HepG2 (cell line): ENCODE results near the gene RNF150. TPM values are rescaled to one million over a fixed set of nuclear protein-coding genes. Genes with fewer than 3 reads are reported as not detected.

Experiments
- JUNB ChIP-seq: sonication (generic); formaldehyde crosslinking; IDR thresholded peaks from 2 replicates; pipeline ENCODE4 v1.8.0; 2022; ENCODE audit warnings: missing genetic modification reagents, mild to moderate bottlenecking, borderline replicate concordance
- KLF16 ChIP-seq, 2 experiments: sonication (generic) in 1 of 2; formaldehyde crosslinking in 1 of 2; IDR thresholded peaks; 2 replicates each; pipeline versions ENCODE4 v1.6.1 to v1.8.0; 2016 to 2023; ENCODE audit warnings: missing genetic modification reagents in 2 of 2, missing compliant biosample characterization in 1 of 2
- ZNF329 ChIP-seq: sonication (generic); formaldehyde crosslinking; IDR thresholded peaks from 2 replicates; pipeline ENCODE4 v1.9.0; 2021; ENCODE audit warnings: low read depth, mild to moderate bottlenecking, missing genetic modification reagents
- polyA plus RNA-seq, 8 experiments: library from polyadenylated mRNA; depleted of rRNA in 3 of 8; stranded (reverse) in 7 of 8; unstranded in 1 of 8; fragments of >200 nt; fragmentation: Illumina TruSeq in 4 of 8; extraction: Trizol in 4 of 8; gene quantifications; 2 replicates each; pipeline versions ENCODE4 v1.2.1 to v1.2.3, GENCODE V29; 2011 to 2016; ENCODE audit warnings: low read depth in 4 of 8, missing spikeins in 1 of 8, mixed read lengths in 1 of 8; ENCODE audit not compliant: insufficient read depth in 1 of 8
- total RNA-seq, 5 experiments: library from RNA; depleted of rRNA; stranded (reverse); fragments of >200 nt; fragmentation: Illumina TruSeq; extraction: Trizol; gene quantifications; 2 replicates each; pipeline ENCODE4 v1.2.3, GENCODE V29; 2016; ENCODE audit warnings: low read depth in 1 of 5
- TF ChIP-seq, protein P1 (sequence below): sonication (generic); formaldehyde crosslinking; IDR thresholded peaks from 2 replicates; pipeline ENCODE4 v1.5.0; 2020; ENCODE audit warnings: mild to moderate bottlenecking, missing genetic modification reagents, borderline replicate concordance

The RNF150 gene
- total and polyA plus RNA-seq, 2 of the 13 experiments (the other 11 are each of a cell fraction or from before 2014, with no cell fraction given), result 0.02 to 0.03 TPM

- TF ChIP-seq, protein P1, sequence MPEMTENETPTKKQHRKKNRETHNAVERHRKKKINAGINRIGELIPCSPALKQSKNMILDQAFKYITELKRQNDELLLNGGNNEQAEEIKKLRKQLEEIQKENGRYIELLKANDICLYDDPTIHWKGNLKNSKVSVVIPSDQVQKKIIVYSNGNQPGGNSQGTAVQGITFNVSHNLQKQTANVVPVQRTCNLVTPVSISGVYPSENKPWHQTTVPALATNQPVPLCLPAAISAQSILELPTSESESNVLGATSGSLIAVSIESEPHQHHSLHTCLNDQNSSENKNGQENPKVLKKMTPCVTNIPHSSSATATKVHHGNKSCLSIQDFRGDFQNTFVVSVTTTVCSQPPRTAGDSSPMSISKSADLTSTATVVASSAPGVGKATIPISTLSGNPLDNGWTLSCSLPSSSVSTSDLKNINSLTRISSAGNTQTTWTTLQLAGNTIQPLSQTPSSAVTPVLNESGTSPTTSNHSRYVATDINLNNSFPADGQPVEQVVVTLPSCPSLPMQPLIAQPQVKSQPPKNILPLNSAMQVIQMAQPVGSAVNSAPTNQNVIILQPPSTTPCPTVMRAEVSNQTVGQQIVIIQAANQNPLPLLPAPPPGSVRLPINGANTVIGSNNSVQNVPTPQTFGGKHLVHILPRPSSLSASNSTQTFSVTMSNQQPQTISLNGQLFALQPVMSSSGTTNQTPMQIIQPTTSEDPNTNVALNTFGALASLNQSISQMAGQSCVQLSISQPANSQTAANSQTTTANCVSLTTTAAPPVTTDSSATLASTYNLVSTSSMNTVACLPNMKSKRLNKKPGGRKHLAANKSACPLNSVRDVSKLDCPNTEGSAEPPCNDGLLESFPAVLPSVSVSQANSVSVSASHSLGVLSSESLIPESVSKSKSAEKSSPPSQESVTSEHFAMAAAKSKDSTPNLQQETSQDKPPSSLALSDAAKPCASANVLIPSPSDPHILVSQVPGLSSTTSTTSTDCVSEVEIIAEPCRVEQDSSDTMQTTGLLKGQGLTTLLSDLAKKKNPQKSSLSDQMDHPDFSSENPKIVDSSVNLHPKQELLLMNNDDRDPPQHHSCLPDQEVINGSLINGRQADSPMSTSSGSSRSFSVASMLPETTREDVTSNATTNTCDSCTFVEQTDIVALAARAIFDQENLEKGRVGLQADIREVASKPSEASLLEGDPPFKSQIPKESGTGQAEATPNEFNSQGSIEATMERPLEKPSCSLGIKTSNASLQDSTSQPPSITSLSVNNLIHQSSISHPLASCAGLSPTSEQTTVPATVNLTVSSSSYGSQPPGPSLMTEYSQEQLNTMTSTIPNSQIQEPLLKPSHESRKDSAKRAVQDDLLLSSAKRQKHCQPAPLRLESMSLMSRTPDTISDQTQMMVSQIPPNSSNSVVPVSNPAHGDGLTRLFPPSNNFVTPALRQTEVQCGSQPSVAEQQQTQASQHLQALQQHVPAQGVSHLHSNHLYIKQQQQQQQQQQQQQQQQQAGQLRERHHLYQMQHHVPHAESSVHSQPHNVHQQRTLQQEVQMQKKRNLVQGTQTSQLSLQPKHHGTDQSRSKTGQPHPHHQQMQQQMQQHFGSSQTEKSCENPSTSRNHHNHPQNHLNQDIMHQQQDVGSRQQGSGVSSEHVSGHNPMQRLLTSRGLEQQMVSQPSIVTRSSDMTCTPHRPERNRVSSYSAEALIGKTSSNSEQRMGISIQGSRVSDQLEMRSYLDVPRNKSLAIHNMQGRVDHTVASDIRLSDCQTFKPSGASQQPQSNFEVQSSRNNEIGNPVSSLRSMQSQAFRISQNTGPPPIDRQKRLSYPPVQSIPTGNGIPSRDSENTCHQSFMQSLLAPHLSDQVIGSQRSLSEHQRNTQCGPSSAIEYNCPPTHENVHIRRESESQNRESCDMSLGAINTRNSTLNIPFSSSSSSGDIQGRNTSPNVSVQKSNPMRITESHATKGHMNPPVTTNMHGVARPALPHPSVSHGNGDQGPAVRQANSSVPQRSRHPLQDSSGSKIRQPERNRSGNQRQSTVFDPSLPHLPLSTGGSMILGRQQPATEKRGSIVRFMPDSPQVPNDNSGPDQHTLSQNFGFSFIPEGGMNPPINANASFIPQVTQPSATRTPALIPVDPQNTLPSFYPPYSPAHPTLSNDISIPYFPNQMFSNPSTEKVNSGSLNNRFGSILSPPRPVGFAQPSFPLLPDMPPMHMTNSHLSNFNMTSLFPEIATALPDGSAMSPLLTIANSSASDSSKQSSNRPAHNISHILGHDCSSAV, result no peak
- TF ChIP-seq KLF16 (CRISPR knock-in tag; IDR thresholded peaks at IDR 0.05) (no peak), ZNF329 (CRISPR knock-in tag) (no peak), JUNB (CRISPR knock-in tag) (no peak)
- TF ChIP-seq, all 625 proteins: peak for 0
Observed at GRCh38 chr4:141077611-141078225, 55.6 kb downstream of the RNF150 start (continued).
